DMS153 treated with DMSO at 0.1 percent for 48 hours (cell line): ENCODE measurements around the gene AP5Z1.

ENCODE experiments used
- DNase-seq: peaks from one replicate; lab custom pipeline; 2025; ENCODE audit not compliant: unreplicated experiment; lab: John Stamatoyannopoulos, UW

The AP5Z1 gene

GRCh38 chr7:4766666-4767519 is 8.5 kb upstream of the AP5Z1 start:
- DNase-seq, result no peak

- DNase-seq, result no peak
Measured at GRCh38 chr7:4768597-4769569, 6.5 kb upstream of the AP5Z1 start.

- peak; percentile 18 for DNase-seq
Measured at GRCh38 chr7:4769761-4770160, 5.7 kb upstream of the AP5Z1 start.

- no peak for DNase-seq
Measured at GRCh38 chr7:4770886-4771285, 4.5 kb upstream of the AP5Z1 start.

GRCh38 chr7:4771737-4772136 is 3.7 kb upstream of the AP5Z1 start:
- no peak for DNase-seq

GRCh38 chr7:4772306-4772705 is 3.1 kb upstream of the AP5Z1 start:
- DNase-seq, result no peak

GRCh38 chr7:4774007-4774406 is 1.4 kb upstream of the AP5Z1 start:
- no peak for DNase-seq

- DNase-seq, result peak; percentile 54
Measured at GRCh38 chr7:4774658-4775249, 669 bp upstream of the AP5Z1 start.

- no peak for DNase-seq
Measured at GRCh38 chr7:4775848-4776623, 613 bp downstream of the AP5Z1 start.

- no peak for DNase-seq
Measured at GRCh38 chr7:4779118-4779517, 3.7 kb downstream of the AP5Z1 start.

GRCh38 chr7:4781366-4782069 is 6.1 kb downstream of the AP5Z1 start:
- no peak for DNase-seq

GRCh38 chr7:4782333-4783291 is 7.2 kb downstream of the AP5Z1 start:
- DNase-seq, result no peak

- no peak for DNase-seq
Measured at GRCh38 chr7:4783292-4783652, 7.8 kb downstream of the AP5Z1 start.

GRCh38 chr7:4783762-4784351 is 8.4 kb downstream of the AP5Z1 start:
- DNase-seq, result no peak

GRCh38 chr7:4784799-4785198 is 9.4 kb downstream of the AP5Z1 start:
- DNase-seq, result no peak

- DNase-seq, result no peak
Measured at GRCh38 chr7:4785371-4785770, 9.9 kb downstream of the AP5Z1 start.

- no peak for DNase-seq
Measured at GRCh38 chr7:4786015-4786414, 10.6 kb downstream of the AP5Z1 start.

GRCh38 chr7:4787541-4787940 is 12.1 kb downstream of the AP5Z1 start:
- no peak for DNase-seq
